ENCODE measurements around the gene ATP2B2.
"Not testable (repeated sequence)": the region's sequence is repeated elsewhere in the genome, so short reads cannot be mapped to it uniquely, and the experiment has no call there.

ATP2B2 gene

GRCh38 chr3:10317311-10317960 is 187.9 kb downstream of the ATP2B2 start:
- DNase-seq = no peak

DNA sequence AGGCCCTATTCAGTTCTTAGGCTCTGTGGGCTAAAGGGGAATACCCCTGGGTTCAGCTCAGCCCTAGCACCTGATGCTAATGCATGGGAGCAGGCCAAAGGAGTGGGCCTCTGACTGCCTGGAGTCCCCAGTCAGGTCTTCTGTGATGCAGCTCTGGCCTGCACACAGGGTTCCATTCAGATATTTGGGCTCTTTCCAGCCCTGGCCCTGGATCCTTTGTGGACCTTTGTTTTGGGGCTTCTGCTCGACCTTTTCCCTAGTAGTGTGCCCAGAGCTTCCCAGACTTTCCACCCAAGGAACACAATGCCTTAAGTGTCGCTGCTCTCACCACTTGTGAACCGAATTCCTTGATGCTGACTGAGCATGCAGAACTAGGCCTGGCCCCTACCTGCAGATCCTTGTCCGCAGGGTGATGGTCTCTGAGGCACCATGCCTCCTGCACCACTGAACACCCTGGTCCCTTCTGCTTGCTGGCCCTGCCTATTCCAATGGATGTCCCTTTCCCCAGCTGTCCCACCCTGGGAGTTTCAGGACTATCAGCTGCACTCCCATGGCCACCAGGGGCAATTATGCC is 189.5 kb downstream of the ATP2B2 start:
- DNase-seq = no peak

DNA sequence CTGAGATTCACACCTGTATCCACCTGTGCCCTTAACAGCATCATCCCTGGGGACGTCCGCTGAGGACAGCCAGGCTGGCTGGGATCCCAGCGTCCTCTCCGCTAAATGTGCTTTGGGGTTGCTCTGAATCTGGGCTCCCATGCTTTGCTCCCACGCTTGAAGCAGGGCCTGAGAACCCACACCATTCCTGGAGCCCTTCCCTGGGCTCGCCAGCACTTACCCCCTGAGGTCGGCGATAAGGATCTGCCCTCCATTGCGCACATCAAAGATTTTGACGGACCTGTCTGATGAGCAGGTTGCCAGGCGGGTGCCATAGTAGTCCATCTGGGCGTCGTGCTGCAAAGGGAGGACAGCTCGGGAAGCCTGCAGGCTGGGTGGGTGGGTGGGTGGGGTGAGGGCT is 190.3 kb downstream of the ATP2B2 start:
- no peak for DNase-seq

DNA sequence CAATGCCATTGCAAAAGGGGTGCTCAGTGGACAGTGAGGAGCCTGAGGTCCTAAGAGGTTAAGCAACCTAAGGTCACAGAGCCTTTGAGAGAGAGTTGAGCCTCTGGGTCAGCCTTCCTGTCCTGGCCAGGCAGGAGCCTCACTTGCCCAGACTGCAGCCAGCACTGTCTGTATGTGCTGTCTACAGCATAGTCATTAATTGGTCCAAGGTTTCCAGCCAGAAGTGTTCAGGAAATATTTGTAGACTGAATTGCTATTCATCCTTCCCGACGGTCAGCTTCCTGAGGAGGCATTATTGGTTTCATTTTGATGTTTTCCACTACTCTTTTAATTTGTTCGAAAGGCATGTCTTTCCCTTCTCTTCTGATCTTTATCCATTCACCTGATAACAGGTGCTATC is 192.5 kb downstream of the ATP2B2 start:
- DNase-seq = no peak

- DNase-seq = no peak
Measured at GRCh38 chr3:10312391-10312790, 193.0 kb downstream of the ATP2B2 start.

DNA sequence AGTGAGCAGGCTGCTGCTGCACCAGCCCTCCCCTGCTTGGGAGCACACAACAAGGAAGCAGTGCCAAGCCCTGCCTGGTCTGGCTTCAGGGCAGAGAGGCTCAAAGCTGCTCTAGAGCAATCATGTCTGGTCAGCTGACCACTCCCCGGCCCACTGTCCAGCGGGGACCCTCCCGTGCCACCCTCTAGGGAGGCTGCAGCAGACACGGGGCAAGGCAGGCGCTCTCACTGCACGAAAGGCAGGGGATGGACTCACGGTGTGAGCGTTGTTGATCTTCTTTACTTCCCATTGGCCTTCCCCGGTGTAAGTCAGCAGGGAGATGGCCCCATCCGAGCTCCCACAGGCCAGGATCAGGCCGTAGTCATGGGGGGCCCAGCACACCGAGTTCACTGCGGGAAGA is 193.7 kb downstream of the ATP2B2 start:
- DNase-seq = no peak

DNA sequence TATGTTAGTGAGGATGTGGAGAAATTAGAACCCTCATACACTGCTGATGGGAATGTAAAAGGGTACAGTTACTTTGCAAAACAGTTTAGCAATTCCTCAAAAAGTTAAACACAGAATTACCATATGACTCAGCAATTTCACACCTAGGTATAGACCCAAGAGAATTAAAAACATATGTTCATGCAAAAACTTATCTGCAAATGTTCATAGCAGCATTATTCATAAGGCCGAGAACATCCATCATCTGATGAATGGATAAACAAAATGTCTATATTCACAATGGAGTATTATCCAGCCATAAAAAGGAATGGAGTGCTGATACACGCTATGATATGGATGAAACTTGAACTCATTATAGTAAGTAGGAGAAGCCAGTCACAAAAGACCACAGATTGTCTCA is 194.8 kb downstream of the ATP2B2 start:
- no peak for DNase-seq

GRCh38 chr3:10309736-10310135 is 195.7 kb downstream of the ATP2B2 start:
- no peak for DNase-seq

DNA sequence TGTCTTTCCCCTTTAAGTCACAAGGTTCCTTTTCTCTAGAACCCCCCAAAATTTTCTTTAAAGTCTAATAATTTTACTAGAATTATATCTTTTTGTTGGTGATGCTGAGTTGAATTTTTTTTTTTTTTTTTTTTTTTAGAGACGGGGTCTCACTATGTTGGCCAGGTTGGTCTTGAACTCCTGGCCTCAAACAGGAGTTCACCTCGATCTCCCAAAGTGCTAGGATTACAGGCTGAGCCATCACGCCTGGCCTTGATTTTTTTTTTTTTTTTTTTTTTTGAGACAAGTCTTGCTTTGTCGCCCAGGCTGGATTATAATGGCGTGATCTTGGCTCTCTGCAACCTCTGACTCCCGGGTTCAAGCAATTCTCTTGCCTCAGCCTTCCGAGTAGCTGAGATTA is 196.7 kb downstream of the ATP2B2 start:
- no peak for DNase-seq

DNA sequence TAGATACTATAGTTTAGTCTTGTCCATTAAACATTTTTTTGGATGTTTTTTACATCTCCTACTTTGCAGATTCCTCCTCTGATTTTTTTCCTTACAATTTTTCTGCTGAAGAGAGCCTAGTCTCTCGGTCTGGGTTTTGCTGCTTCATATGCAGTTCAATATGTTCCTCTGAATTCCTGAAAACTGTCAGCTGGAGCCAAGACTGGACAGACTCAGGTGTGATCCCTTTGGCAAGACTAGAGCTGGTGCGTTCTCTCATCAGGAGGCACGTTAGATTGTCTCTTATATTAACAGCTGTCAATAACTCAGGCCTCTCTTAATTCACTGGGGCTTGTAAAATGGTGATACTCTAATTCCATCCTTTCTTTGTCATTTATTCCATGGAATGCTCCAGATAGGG is 199.2 kb downstream of the ATP2B2 start:
- no peak for DNase-seq

- DNase-seq = no peak
Measured at GRCh38 chr3:10305331-10305902, 200.0 kb downstream of the ATP2B2 start.

GRCh38 chr3:10304905-10305304 is 200.5 kb downstream of the ATP2B2 start:
- no peak for DNase-seq

DNA sequence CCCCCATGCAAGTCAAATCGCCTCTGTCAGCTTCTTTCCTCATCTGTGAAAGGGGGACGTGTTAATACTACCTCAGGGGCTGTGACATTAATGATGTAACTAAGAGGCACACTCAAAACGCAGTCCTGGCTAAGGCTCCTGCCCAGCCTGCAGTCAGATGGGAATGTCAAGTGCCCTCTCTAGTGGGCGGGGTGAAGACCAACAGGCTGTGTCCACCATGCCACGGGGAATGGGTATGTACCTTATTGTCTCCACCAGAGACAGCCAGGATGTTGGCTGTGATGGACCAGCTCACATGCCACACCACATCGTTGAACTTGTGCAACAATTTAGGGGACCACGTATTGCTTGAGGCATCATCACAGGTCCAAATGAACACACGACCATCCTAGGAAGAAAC is 201.6 kb downstream of the ATP2B2 start:
- no peak for DNase-seq

DNA sequence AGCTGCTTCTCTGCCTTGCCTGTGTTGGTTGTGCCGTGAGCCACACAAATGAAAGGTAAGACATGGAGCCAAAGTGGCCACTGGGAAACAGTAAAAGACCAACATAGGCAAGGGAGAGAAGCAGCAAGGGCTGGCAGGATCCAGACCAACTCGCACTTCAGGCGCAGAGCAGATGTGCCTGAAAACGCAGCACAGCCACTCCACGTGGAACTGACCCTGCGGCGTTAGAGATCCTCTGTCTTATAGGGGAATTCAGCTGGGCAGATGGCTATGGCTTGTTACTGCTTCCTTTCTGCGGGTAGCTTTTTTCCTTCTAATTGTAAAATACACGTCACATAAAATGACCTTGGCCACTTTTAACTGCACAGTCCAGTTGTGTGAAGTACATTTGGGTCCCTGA is 202.3 kb downstream of the ATP2B2 start:
- no peak for DNase-seq

DNA sequence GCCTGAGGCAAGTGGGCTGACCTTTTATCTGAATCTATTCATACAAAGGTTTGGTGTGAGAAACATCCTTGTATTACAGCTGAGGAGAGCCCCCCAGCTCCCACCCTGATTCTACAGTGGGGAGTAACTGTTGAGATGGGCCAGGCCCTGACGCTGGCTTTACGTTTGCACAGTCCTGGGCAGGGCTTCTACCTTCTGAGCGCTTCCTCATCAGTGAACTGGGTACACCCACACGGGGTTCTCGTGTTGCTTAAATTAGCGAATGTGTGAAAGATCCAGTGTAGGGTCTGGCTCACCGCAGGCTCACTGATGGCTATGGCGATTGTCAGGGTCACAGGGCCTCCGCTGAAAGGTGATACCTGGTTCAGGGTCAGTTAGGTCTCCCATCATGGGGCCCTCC is 205.3 kb downstream of the ATP2B2 start:
- DNase-seq = no peak

- no peak for DNase-seq
Measured at GRCh38 chr3:10299679-10300078, 205.7 kb downstream of the ATP2B2 start.

- no peak for DNase-seq
Measured at GRCh38 chr3:10299175-10299574, 206.2 kb downstream of the ATP2B2 start.

- DNase-seq = not testable (repeated sequence)
Measured at GRCh38 chr3:10298064-10298463, 207.3 kb downstream of the ATP2B2 start.

GRCh38 chr3:10294030-10294586 is 211.3 kb downstream of the ATP2B2 start:
- DNase-seq = no peak

GRCh38 chr3:10292505-10293419 is 212.6 kb downstream of the ATP2B2 start, which contains the start of gene GHRL:
Gene GHRL (minus strand): TSS chr3:10292947. CDS start chr3:10290180, 2,767 bp downstream.
- no peak for DNase-seq

DNA sequence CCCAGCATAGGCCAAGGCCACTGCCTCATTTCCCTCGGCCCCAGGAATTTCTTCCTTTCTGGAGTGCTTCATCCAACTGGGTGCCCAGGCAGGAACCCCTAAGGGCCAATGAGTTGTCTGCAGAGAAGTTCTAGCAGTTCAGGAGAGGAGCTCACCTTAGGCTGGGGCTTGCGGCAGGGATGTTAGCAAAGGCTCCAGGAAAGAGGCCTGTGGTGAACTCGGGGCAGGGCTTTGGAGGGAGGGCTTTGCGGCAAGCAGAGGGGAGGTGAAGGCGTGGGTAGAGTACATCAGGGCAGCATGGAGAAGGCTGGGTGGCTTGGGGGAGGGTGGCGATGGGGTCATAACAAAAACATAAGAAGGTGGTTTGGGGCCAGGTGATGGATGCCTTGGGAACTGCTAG is 213.7 kb downstream of the ATP2B2 start:
- no peak for DNase-seq

DNA sequence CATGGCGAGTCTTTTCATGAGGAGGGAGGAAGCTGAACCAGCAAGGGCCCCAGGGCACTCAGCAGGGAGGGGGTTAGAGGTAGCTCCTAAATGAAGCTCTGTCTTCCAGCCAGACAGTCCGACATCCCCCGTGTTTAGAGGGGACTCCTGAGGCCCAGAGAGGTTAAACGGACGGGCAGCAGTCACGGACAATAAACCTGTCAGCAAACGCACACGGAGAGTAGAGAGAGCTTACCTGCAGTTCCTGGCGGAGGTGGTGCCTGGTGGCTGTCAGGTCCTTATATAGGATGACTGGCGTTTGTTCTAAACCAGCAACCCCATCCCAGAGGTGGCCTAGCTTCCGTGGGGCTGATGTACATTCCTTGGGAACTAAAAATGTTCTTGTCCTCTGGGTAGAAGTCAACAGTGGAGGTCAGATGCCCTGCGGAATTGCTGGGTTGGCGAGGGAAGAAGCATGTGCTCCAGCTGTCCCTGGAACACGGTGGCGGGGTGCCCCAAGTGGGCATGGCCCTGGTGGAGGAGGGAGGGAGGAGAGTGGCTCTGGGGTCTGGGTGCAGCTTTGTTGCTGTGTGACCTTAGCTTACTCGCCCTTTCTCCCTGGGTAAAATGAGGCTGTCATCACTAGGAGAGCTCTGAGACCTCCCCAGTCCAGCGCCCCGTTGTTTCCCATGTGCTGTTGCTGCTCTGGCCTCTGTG is 214.8 kb downstream of the ATP2B2 start:
- DNase-seq = no peak

All from right hindlimb (tissue), 1 donor.